GM19099 (cell line): ENCODE results near the gene PDE1A.

Source experiments
- POLR2A ChIP-seq: IDR thresholded peaks from 3 replicates; pipeline ENCODE4 v1.6.1; 2011; ENCODE audit warnings: low read depth; ENCODE audit not compliant: insufficient read length; ENCODE audit errors: extremely low read depth

The PDE1A gene

DNA sequence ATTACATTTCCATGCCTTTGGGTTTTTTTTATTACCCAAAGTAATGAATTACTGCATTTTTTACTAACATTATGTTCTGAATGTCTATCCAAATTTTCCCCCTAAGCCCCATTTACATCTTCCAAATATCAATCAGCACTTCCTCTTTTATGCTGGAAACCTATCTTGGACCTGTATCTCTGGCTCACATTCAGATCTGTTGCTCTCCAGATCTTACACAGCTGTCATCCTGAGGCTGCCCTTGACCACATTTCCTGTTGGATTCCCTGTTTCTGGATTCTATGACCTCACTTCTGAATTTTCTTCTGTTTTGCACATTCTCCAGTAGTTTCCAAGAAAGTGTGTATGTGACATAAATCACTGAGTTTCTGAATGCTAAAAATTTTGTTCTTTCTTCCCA, 146.7 kb downstream of the PDE1A start:
- TF ChIP-seq POLR2A: no peak

DNA sequence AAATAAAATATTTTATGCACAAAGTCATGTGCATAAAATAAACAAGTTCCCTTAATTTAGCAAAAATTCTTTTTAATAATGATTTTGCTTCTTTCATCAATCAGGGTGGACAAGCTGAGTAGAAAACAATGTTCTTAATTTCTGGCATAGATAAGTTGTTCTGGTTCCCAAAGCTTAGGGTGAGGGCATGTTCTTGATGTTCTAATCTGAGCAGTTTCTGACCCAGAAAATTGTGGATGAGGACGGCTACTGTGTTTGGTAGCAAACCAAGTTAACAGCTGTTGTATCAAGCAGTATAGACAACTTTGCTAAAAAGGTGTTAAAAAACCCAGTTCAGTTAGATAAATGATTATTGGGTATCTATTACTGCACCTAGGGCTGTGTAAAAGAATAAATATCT, 158.9 kb downstream of the PDE1A start:
- TF ChIP-seq POLR2A: no peak

DNA sequence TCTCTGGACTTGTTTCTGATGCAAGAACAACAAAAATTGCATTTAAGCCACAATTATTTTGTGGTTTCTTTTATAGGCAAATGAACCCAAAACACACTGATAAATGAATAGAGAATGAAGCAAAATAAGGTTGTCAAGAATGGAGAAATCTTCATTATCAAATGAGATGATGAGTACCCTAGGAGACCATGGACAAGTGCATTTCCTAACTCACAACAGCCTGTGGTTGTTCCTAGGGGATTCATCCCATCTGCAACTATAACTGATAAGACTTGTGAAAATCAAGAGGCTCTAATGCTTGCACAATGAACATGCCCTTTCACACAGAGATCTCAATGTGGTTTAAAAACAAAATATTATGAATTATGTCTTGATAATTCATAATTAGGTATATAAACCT, 159.9 kb downstream of the PDE1A start:
- TF ChIP-seq POLR2A: no peak

- TF ChIP-seq POLR2A: no peak
Measured at GRCh38 chr2:182265718-182266117, 161.1 kb downstream of the PDE1A start.

DNA sequence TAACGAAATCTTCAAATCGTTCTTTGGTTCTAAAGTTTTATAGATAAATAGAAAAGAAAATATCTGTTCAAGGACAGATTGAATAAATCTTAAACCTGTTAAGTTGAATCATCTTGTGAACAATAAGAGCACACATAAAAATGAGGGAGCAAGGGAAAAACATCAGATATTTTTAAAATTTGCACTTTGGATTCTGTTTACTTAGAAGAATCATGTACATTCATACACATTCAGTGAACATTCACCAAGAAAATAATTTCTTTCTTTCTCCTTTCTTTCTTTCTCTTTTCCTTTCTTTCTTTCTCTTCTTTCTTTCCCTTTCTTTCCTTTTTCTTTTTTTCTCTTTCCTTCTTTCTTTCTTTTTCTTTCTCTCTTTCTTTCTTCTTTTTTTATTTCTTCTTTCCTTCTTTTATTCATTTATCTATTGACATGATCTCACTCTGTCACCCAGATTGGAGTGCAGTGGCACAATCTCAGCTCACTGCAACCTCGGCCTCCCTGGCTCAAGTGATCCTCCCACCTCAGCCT, 164.9 kb downstream of the PDE1A start:
- TF ChIP-seq POLR2A: no peak

DNA sequence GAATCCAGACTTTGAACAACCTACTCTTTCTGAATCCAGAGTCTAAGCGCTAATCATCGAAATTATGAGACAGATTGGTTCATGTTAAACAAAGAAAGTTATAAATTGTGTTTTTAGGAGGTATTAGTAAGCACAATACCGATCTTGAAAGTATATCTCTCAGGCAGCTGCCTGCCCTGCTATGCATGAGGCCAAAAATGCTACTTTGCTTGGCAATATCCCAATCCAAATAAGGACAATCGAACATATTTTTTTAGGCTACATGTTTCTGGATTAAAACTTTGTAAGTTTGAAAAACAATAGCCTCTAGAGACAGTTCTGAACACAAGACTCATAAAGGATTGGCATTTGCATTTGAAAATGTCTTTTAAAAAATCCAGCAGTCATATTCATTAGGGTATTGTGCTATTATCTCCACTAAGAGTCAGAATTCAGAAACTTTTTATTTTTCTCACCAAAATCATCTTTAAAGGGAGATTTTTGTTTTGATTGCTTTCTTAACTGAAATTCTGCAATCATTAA, 167.1 kb downstream of the PDE1A start:
- TF ChIP-seq POLR2A: no peak

- TF ChIP-seq POLR2A: no peak
Measured at GRCh38 chr2:182252534-182252933, 174.3 kb downstream of the PDE1A start.

GRCh38 chr2:182248898-182249297, 177.9 kb downstream of the PDE1A start:
- TF ChIP-seq POLR2A: no peak

DNA sequence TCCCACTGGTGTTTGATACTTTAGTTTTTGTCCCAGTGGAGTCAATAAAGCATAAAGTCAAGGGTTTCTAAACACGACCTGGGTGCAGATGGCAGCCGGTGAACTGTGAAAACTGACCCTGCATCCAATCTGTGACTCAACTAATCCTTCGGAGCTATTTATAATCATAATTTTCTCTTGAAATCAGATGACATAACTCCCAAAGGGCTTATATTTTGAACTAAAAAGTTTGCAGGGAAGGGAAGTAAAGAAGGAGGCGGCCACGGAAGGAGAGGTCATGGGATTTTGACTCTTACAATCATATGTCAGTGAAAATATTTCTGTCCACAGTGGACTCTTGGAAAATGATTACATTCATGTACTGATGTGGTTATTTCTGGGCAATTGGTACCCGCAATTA, 178.5 kb downstream of the PDE1A start:
- no peak for TF ChIP-seq POLR2A

- no peak for TF ChIP-seq POLR2A
Measured at GRCh38 chr2:182247831-182248230, 179.0 kb downstream of the PDE1A start.

DNA sequence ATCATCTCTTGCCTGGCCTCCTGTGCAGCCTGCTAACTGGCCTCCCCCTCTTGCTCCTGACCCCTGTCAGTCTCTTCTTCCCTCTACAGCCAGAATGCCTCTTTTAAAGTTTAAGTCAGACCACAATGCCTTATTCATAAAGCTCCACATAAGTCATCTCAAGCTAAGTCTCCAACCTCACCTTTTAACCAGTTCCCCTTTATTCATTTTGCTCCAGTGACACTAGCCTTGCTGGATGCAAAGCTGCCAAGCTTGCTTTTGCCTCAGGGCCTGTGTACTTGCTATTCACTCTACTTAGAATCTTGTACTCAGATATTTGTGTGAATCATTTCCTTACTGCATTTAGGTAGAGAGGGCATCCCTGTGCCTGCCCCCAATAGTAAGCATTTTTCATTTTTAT, 180.9 kb downstream of the PDE1A start:
- no peak for TF ChIP-seq POLR2A

- TF ChIP-seq POLR2A: no peak
Measured at GRCh38 chr2:182242609-182243008, 184.2 kb downstream of the PDE1A start.

DNA sequence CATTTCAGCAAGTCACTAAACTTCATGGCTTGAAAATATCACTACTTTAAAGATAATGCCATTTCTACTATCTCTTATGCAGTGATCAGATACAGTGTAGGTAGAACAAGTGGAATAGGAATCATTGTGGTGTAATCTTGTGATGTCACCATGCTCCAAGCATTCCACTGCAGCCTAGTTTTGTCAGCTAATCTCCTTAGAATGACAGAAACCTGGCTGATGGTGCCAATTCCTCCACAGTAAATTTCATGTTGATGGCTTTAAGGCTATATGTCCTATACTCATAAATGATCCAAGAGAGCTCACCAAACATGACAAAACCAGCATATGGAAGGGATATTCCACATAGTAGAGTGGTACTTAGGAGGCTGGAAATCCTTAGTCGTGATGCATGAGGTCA, 184.9 kb downstream of the PDE1A start:
- TF ChIP-seq POLR2A: no peak

DNA sequence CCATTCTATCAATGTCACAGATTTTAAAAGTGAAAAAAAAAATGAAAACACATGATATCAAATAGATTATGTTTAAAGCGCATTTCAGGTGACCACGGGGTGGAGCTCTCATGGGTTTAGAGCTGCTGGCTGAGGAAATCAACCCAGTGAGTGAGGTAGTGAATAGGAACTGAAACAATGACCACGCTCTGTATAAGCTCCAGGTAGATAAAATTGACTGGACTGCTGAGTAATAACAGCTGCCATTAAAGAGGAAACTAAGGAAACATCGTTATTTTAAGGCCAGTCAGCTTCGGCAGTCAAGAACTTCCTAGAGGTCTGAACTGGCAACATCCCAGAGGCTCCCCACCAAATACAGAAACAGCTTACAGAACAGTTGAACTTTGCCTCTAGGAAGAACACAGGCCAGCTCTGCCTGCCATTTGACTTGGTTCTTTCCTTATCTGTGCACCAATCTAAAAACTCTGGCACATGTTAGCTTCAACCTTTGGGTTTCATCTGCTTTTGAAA, 185.9 kb downstream of the PDE1A start:
- no peak for TF ChIP-seq POLR2A

GRCh38 chr2:182230561-182230960, 196.3 kb downstream of the PDE1A start:
- TF ChIP-seq POLR2A: no peak

DNA sequence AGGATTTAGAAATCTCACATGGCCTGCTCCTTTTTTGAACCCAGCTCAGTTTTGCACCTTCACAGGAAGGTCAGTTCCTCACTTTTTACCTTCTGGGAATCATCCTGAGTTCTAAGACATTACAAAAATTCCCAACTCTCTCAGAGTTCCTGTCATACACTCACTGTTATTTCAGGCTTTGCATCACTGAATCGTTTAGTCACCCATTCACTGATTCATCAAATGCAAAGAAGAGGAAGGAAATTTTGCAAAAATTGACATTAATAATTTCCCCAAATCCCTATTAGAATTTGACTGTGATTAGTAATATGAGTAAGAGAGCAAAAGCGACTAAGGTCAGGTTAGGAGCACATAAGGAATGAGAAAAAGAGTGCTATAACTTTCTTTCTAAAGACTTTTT, 197.5 kb downstream of the PDE1A start:
- TF ChIP-seq POLR2A: no peak

DNA sequence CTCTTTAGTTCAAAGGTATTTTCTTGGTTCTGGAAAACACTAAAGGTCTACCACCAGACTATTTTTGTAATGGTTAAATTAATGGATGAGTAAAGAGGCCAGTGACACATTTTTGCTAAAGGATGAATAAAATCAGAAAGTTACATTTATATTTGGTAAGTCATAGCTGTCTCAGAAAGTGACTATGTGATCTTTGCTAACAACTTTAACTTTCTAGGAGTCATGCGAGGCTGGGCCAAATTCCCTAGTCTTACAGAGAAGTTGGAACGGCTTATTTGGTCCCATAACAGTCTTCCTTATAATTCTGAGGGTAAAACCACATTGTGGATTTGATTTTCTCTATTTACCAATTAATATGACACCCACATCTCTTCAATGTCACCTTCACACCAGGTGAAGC, 198.1 kb downstream of the PDE1A start:
- TF ChIP-seq POLR2A: no peak
